Neural progenitor cell (in vitro differentiated cells): ENCODE results near the gene KRAS. TPM values are rescaled to one million over a fixed set of nuclear protein-coding genes. Genes with fewer than 3 reads are reported as not detected.
A peak's percentile ranks its signal among the peaks of the same experiment; 100 is the strongest.

Experiments used
- DNase-seq: peaks from one replicate; pipeline ENCODE4 v3.0.0-alpha.2; 2016; ENCODE audit warnings: low spot score
- H2AFZ ChIP-seq: fragments of 200-600 bp; sonication (generic); replicated peaks from 2 replicates; pipeline ENCODE4 v1.6.1; 2016; ENCODE audit warnings: antibody characterized with exemption
- H3F3A ChIP-seq: fragments of 200-600 bp; sonication (generic); 2 replicates; pipeline ENCODE4 v1.6.1; 2016; ENCODE audit warnings: antibody characterized with exemption, low read depth
- H3K27ac ChIP-seq: fragments of 200-600 bp; sonication (generic); 2 replicates; pipeline ENCODE4 v1.5.1; 2016; ENCODE audit warnings: mild to moderate bottlenecking
- H3K27me3 ChIP-seq: fragments of 200-600 bp; sonication (generic); 2 replicates; pipeline ENCODE4 v1.6.1; 2016; ENCODE audit warnings: mild to moderate bottlenecking, moderate library complexity
- H3K36me3 ChIP-seq: fragments of 200-600 bp; sonication (generic); 2 replicates; pipeline ENCODE4 v1.5.1; 2016
- H3K4me1 ChIP-seq: fragments of 200-600 bp; sonication (generic); 2 replicates; pipeline ENCODE4 v1.6.1; 2016; ENCODE audit warnings: mixed run types
- H3K4me2 ChIP-seq: fragments of 200-600 bp; sonication (generic); 2 replicates; pipeline ENCODE4 v1.6.1; 2016
- H3K4me3 ChIP-seq: fragments of 200-600 bp; sonication (generic); 2 replicates; pipeline ENCODE4 v1.5.1; 2016
- H3K79me2 ChIP-seq: fragments of 200-600 bp; sonication (generic); 2 replicates; pipeline ENCODE4 v1.6.1; 2016; ENCODE audit warnings: low read depth
- H3K9ac ChIP-seq: fragments of 200-600 bp; sonication (generic); 2 replicates; pipeline ENCODE4 v1.6.1; 2016
- H3K9me3 ChIP-seq: fragments of 200-600 bp; sonication (generic); 2 replicates; pipeline ENCODE4 v1.5.1; 2016; ENCODE audit warnings: low read depth
- H4K20me1 ChIP-seq: fragments of 200-600 bp; sonication (generic); 2 replicates; pipeline ENCODE4 v1.6.1; 2016; ENCODE audit warnings: low read depth
- H3K27ac Mint-ChIP-seq: 3 replicates; pipeline ENCODE4 v1.8.0; 2021; ENCODE audit warnings: mixed read lengths
- H3K27me3 Mint-ChIP-seq: 2 replicates; pipeline ENCODE4 v1.8.0; 2022; ENCODE audit warnings: low read depth, mild to moderate bottlenecking, inconsistent platforms, moderate library complexity, mixed read lengths; ENCODE audit not compliant: insufficient read depth
- H3K36me3 Mint-ChIP-seq: 3 replicates; pipeline ENCODE4 v1.8.0; 2021; ENCODE audit warnings: mixed read lengths
- H3K4me1 Mint-ChIP-seq: 3 replicates; pipeline ENCODE4 v1.8.0; 2021; ENCODE audit warnings: mixed read lengths
- H3K4me3 Mint-ChIP-seq: 3 replicates; pipeline ENCODE4 v1.8.0; 2021; ENCODE audit warnings: mild to moderate bottlenecking, moderate library complexity, mixed read lengths
- H3K9me3 Mint-ChIP-seq: 3 replicates; pipeline ENCODE4 v1.8.0; 2020; ENCODE audit warnings: mixed read lengths
- EZH2 ChIP-seq: fragments of 200-600 bp; sonication (generic); IDR thresholded peaks from 2 replicates; pipeline ENCODE4 v1.6.1; 2017; ENCODE audit warnings: antibody characterized with exemption, mild to moderate bottlenecking, moderate library complexity
- EZH2phosphoT487 ChIP-seq: fragments of 200-600 bp; sonication (generic); IDR thresholded peaks from 2 replicates; pipeline ENCODE4 v1.6.1; 2017; ENCODE audit warnings: antibody characterized with exemption
- total RNA-seq: library from RNA; depleted of rRNA; stranded (reverse); fragments of >200 nt; gene quantifications from 2 replicates; pipeline ENCODE4 v1.2.3, GENCODE V29; 2015; ENCODE audit warnings: low replicate concordance
- TF ChIP-seq, protein P1 (sequence below): fragments of 200-600 bp; sonication (generic); IDR thresholded peaks from 2 replicates; pipeline ENCODE4 v1.5.1; 2017; ENCODE audit warnings: antibody characterized with exemption, mild to moderate bottlenecking

Gene KRAS
- total RNA-seq, 1 donor from 2014 or later, result 49.9 TPM

DNA sequence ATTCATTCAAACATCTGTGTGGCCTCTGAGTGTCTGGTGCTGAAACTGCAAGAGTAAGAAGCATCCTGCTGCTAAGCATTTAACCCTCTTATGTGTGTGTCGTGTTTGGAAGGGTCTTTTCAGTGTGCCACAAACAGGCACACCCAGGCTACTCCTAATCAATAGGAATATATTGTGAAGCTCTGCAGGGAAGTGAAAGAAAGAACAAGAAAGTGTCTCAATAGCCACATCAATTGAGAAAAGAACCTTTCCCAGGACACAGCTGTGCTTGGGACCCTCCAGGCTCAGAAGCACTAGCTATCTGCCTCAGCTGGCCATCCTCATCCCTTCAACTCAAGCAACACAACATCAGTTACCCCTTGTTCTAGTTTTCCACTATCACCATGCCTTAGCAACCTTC lies 13.4 kb upstream of the KRAS start:
- Histone ChIP-seq H3K9ac (no peak overlapping the region), H3K4me2 (peak overlapping the region; percentile 72), H3K27ac (peak overlapping the region; percentile 75), H3K36me3 (no peaks in the 10 kb centered on the region), H4K20me1 (peaks cover 11% of the 10 kb centered on the region), H3K27me3 (peaks cover 29% of the 10 kb centered on the region), H2AFZ (no peak overlapping the region), H3K4me1 (peaks cover 27% of the 10 kb centered on the region), H3K9me3 (no peaks in the 10 kb centered on the region), H3F3A (peaks cover 20% of the 10 kb centered on the region), H3K4me3 (peak overlapping the region; percentile 32), H3K79me2 (no peaks in the 10 kb centered on the region)
- Mint-ChIP-seq H3K27ac (no peak overlapping the region), H3K4me1 (peaks cover 20% of the 10 kb centered on the region), H3K27me3 (peaks cover 31% of the 10 kb centered on the region), H3K36me3 (peaks cover 2% of the 10 kb centered on the region), H3K9me3 (peaks cover 4% of the 10 kb centered on the region), H3K4me3 (no peak overlapping the region)
- TF ChIP-seq EZH2phosphoT487, result peak; percentile 73
- TF ChIP-seq, protein P1, sequence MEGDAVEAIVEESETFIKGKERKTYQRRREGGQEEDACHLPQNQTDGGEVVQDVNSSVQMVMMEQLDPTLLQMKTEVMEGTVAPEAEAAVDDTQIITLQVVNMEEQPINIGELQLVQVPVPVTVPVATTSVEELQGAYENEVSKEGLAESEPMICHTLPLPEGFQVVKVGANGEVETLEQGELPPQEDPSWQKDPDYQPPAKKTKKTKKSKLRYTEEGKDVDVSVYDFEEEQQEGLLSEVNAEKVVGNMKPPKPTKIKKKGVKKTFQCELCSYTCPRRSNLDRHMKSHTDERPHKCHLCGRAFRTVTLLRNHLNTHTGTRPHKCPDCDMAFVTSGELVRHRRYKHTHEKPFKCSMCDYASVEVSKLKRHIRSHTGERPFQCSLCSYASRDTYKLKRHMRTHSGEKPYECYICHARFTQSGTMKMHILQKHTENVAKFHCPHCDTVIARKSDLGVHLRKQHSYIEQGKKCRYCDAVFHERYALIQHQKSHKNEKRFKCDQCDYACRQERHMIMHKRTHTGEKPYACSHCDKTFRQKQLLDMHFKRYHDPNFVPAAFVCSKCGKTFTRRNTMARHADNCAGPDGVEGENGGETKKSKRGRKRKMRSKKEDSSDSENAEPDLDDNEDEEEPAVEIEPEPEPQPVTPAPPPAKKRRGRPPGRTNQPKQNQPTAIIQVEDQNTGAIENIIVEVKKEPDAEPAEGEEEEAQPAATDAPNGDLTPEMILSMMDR, result no peak
- peak; percentile 85 for DNase-seq

- peak overlapping the region; percentile 32 for H3K4me3 ChIP-seq
- no peaks in the 10 kb centered on the region for H3K36me3 ChIP-seq
- H3K9me3 Mint-ChIP-seq, result peaks cover 3% of the 10 kb centered on the region
- peak overlapping the region; percentile 72 for H3K4me2 ChIP-seq
- no peaks in the 10 kb centered on the region for H3K9me3 ChIP-seq
- peaks cover 2% of the 10 kb centered on the region for H3K36me3 Mint-ChIP-seq
- no peak overlapping the region for H3K9ac ChIP-seq
- TF ChIP-seq, protein P1, result no peak
- TF ChIP-seq EZH2 (no peak), EZH2phosphoT487 (no peak)
- H3K4me1 ChIP-seq, result peaks cover 27% of the 10 kb centered on the region
- H3K4me1 Mint-ChIP-seq, result peaks cover 20% of the 10 kb centered on the region
- H2AFZ ChIP-seq, result no peak overlapping the region
- H3K27me3 Mint-ChIP-seq, result peaks cover 27% of the 10 kb centered on the region
- H3K4me3 Mint-ChIP-seq, result no peak overlapping the region
- H4K20me1 ChIP-seq, result peaks cover 11% of the 10 kb centered on the region
- H3K79me2 ChIP-seq, result no peaks in the 10 kb centered on the region
- H3F3A ChIP-seq, result peaks cover 20% of the 10 kb centered on the region
- H3K27ac ChIP-seq, result no peak overlapping the region
- no peak for DNase-seq
- H3K27ac Mint-ChIP-seq, result no peak overlapping the region
- peaks cover 29% of the 10 kb centered on the region for H3K27me3 ChIP-seq
Observed at GRCh38 chr12:25263594-25263993, 12.9 kb upstream of the KRAS start.

- H3K4me1 ChIP-seq, result peaks cover 27% of the 10 kb centered on the region
- TF ChIP-seq, protein P1, result no peak
- TF ChIP-seq EZH2phosphoT487 (no peak), EZH2 (no peak)
- H3K36me3 Mint-ChIP-seq, result peaks cover 2% of the 10 kb centered on the region
- H3K27ac ChIP-seq, result no peak overlapping the region
- no peaks in the 10 kb centered on the region for H3K36me3 ChIP-seq
- H3K27me3 ChIP-seq, result peaks cover 29% of the 10 kb centered on the region
- peaks cover 3% of the 10 kb centered on the region for H3K9me3 Mint-ChIP-seq
- no peak overlapping the region for H3K27ac Mint-ChIP-seq
- no peak overlapping the region for H3K4me3 ChIP-seq
- no peaks in the 10 kb centered on the region for H3K79me2 ChIP-seq
- H3F3A ChIP-seq, result peaks cover 20% of the 10 kb centered on the region
- no peak overlapping the region for H3K9ac ChIP-seq
- peaks cover 20% of the 10 kb centered on the region for H3K4me1 Mint-ChIP-seq
- no peak overlapping the region for H3K4me2 ChIP-seq
- H4K20me1 ChIP-seq, result peaks cover 11% of the 10 kb centered on the region
- no peak overlapping the region for H3K4me3 Mint-ChIP-seq
- no peak overlapping the region for H2AFZ ChIP-seq
- DNase-seq, result no peak
- no peaks in the 10 kb centered on the region for H3K9me3 ChIP-seq
- peaks cover 26% of the 10 kb centered on the region for H3K27me3 Mint-ChIP-seq
Observed at GRCh38 chr12:25262389-25263074, 11.8 kb upstream of the KRAS start.
